GM23338 (cell line): ENCODE measurements around the gene COL4A6. TPM values are rescaled to one million over a fixed set of nuclear protein-coding genes. Genes with fewer than 3 reads are reported as not detected.

Experiments
- ATAC-seq: fragments of 200-7000 bp; cut with Tn5 transposase; 3 replicates; pipeline ENCODE4 v1.9.1; 2020
- DNase-seq: peaks from one replicate; pipeline ENCODE4 v3.0.0-alpha.2; 2015; ENCODE audit warnings: low spot score
- H2AFZ ChIP-seq: fragments of 200-600 bp; sonication (generic); 2 replicates; pipeline ENCODE4 v1.8.0; 2016; ENCODE audit warnings: antibody characterized with exemption, mild to moderate bottlenecking, moderate library complexity
- H3F3A ChIP-seq: fragments of 200-600 bp; sonication (generic); replicated peaks from 2 replicates; pipeline ENCODE4 v1.8.0; 2017; ENCODE audit warnings: antibody characterized with exemption, mixed run types, low read depth
- H3K27ac ChIP-seq: fragments of 200-600 bp; sonication (generic); 2 replicates; pipeline ENCODE4 v1.6.1; 2016; ENCODE audit warnings: low read depth
- H3K27me3 ChIP-seq: fragments of 200-600 bp; sonication (generic); 2 replicates; pipeline ENCODE4 v1.8.0; 2016; ENCODE audit warnings: mild to moderate bottlenecking, mixed run types, moderate library complexity; ENCODE audit not compliant: insufficient read depth
- H3K36me3 ChIP-seq: fragments of 200-600 bp; sonication (generic); 2 replicates; pipeline ENCODE4 v1.8.0; 2016; ENCODE audit warnings: mild to moderate bottlenecking; ENCODE audit not compliant: insufficient read depth
- H3K4me1 ChIP-seq: fragments of 200-600 bp; sonication (generic); 2 replicates; pipeline ENCODE4 v1.8.0; 2016; ENCODE audit warnings: mild to moderate bottlenecking, moderate library complexity; ENCODE audit not compliant: insufficient read depth
- H3K4me2 ChIP-seq: fragments of 200-600 bp; sonication (generic); 2 replicates; pipeline ENCODE4 v1.7.1; 2017; ENCODE audit warnings: mixed run types
- H3K4me3 ChIP-seq: fragments of 200-600 bp; sonication (generic); 2 replicates; pipeline ENCODE4 v1.6.1; 2016; ENCODE audit warnings: mixed run types
- H3K79me2 ChIP-seq: fragments of 200-600 bp; sonication (generic); replicated peaks from 2 replicates; pipeline ENCODE4 v1.8.0; 2017; ENCODE audit warnings: mild to moderate bottlenecking; ENCODE audit not compliant: insufficient read depth
- H3K9me2 ChIP-seq: fragments of 200-600 bp; sonication (generic); 2 replicates; pipeline ENCODE4 v1.8.0; 2017; ENCODE audit not compliant: insufficient read depth
- H4K20me1 ChIP-seq: fragments of 200-600 bp; sonication (generic); replicated peaks from 2 replicates; pipeline ENCODE4 v1.8.0; 2017; ENCODE audit warnings: mild to moderate bottlenecking; ENCODE audit not compliant: insufficient read depth
- H3K27ac Mint-ChIP-seq: 2 replicates; pipeline ENCODE4 v1.8.0; 2020; ENCODE audit warnings: inconsistent platforms, mild to moderate bottlenecking, moderate library complexity, mixed read lengths
- H3K27me3 Mint-ChIP-seq: 3 replicates; pipeline ENCODE4 v1.8.0; 2022; ENCODE audit warnings: low read depth, mild to moderate bottlenecking, moderate library complexity, mixed read lengths, inconsistent platforms; ENCODE audit not compliant: insufficient read depth, poor library complexity
- H3K36me3 Mint-ChIP-seq: 3 replicates; pipeline ENCODE4 v1.8.0; 2021; ENCODE audit warnings: low read depth, mild to moderate bottlenecking, inconsistent platforms, moderate library complexity, mixed read lengths
- H3K4me1 Mint-ChIP-seq: 3 replicates; pipeline ENCODE4 v1.8.0; 2020; ENCODE audit warnings: mild to moderate bottlenecking, inconsistent platforms, mixed read lengths
- H3K4me3 Mint-ChIP-seq: 3 replicates; pipeline ENCODE4 v1.8.0; 2021; ENCODE audit warnings: moderate library complexity, mild to moderate bottlenecking, inconsistent platforms, mixed read lengths
- H3K9me3 Mint-ChIP-seq: 3 replicates; pipeline ENCODE4 v1.8.0; 2020; ENCODE audit warnings: moderate library complexity, mild to moderate bottlenecking, inconsistent platforms, mixed read lengths
- EZH2phosphoT487 ChIP-seq: fragments of 200-600 bp; sonication (generic); IDR thresholded peaks from one replicate; pipeline ENCODE4 v1.8.1; 2018; ENCODE audit warnings: antibody characterized with exemption; ENCODE audit not compliant: unreplicated experiment
- JUNB ChIP-seq: IDR thresholded peaks from one replicate; pipeline ENCODE4 v1.6.1; 2016; ENCODE audit warnings: antibody characterized with exemption; ENCODE audit not compliant: unreplicated experiment
- POLR2AphosphoS5 ChIP-seq: IDR thresholded peaks from 2 replicates; pipeline ENCODE4 v1.6.1; 2016; ENCODE audit warnings: antibody characterized with exemption, low read depth
- ZNF331 ChIP-seq: fragments of 250-450 bp; sonication (Bioruptor Pico); IDR thresholded peaks from 2 replicates; pipeline ENCODE4 v1.5.0; 2020; ENCODE audit warnings: low read depth, mild to moderate bottlenecking, moderate library complexity
- polyA plus RNA-seq: library from polyadenylated mRNA; unstranded; fragments of >200 nt; fragmentation: Nextera tagmentation; extraction: Ambion mirVana; gene quantifications from 2 replicates; pipeline ENCODE4 v1.2.1, GENCODE V29; 2016
- total RNA-seq: library from RNA; depleted of rRNA; stranded (reverse); fragments of >200 nt; shearing (Covaris generic); gene quantifications from 2 replicates; pipeline ENCODE4 v1.2.3, GENCODE V29; 2014
- TF ChIP-seq, protein P1 (sequence below), 2 experiments: fragments of 200-600 bp in 1 of 2; sonication (generic) in 1 of 2; conservative IDR thresholded peaks; 2 replicates each; pipeline versions ENCODE4 v1.5.1 to v1.6.1; 2016 to 2017; ENCODE audit warnings: antibody characterized with exemption in 2 of 2, low read depth in 2 of 2, mild to moderate bottlenecking in 2 of 2, moderate library complexity in 1 of 2
- TF ChIP-seq, protein P2 (sequence below): IDR thresholded peaks from one replicate; pipeline ENCODE4 v1.6.1; 2018; ENCODE audit warnings: antibody characterized with exemption; ENCODE audit not compliant: unreplicated experiment

Gene COL4A6
- total and polyA plus RNA-seq, 2 experiments from 2014 or later, result 4.1 to 15.2 TPM

DNA sequence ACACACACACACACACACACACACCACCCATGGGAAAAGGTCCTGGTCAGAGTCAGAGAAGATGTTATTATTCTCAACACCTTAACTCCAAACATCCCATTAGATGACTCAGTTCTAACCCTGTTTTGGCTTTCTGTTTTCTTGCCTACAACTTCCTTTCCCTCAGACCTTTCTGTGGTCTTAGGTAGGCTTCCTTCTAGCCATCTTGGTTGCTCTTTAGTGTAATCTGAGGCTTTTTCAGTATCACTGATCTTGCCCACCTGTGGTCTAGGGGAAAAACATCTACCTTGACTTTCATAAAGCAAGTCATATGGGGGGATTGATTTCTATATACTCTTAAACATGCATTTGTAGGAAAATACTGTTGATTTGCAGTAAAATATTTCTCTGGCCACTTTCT lies 289.7 kb downstream of the COL4A6 start (continued):
- TF ChIP-seq, protein P1, sequence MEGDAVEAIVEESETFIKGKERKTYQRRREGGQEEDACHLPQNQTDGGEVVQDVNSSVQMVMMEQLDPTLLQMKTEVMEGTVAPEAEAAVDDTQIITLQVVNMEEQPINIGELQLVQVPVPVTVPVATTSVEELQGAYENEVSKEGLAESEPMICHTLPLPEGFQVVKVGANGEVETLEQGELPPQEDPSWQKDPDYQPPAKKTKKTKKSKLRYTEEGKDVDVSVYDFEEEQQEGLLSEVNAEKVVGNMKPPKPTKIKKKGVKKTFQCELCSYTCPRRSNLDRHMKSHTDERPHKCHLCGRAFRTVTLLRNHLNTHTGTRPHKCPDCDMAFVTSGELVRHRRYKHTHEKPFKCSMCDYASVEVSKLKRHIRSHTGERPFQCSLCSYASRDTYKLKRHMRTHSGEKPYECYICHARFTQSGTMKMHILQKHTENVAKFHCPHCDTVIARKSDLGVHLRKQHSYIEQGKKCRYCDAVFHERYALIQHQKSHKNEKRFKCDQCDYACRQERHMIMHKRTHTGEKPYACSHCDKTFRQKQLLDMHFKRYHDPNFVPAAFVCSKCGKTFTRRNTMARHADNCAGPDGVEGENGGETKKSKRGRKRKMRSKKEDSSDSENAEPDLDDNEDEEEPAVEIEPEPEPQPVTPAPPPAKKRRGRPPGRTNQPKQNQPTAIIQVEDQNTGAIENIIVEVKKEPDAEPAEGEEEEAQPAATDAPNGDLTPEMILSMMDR (conservative IDR thresholded peaks at IDR 0.05; ENCODE audit: low read depth in 2 of 2), result no peak
- TF ChIP-seq ZNF331, result no peak
- no peak for TF ChIP-seq POLR2AphosphoS5
- no peak for TF ChIP-seq JUNB

DNA sequence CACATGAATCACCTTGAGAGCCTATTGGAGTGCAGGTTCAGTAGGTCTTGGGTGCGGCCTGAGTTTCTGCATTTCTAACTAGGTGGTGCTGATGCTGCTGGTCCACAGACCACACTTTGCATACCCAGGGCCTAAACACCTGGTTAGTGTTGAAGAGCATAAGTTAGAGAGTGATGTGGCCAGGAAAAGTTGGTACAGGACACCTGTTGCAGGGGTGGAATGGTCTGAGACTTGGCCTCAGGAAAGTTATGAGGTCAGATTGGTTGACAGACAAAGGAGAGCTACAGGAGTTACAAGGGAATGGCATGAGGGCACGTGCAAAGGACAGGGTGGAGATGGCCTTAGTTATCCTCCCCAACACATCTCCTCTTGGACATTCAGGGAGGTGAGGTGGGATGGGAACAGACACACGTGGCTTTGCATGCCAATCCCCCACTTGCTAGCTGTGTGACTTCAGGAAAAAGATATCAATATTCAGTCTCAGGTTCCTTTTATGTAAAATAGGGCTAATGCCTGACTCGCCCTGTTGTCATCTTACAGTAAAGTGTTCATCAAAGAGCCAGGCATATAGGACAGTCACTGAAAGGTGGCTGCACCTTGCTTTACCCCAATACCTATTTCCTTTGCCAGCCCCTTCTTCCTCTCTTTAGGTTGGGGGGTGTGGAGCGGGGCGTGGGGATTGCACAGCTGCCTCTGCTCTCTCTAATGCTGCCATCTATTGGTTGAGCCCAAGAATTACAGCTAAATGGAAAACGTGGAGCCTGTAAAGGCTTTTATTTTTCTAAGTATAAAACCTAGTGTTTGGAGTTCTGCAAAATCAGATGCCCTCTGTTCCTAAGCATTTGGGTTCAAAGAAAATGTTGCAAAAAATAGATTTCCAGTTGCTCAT lies 299.2 kb downstream of the COL4A6 start:
- Mint-ChIP-seq H3K36me3 (no peaks in the 10 kb centered on the region), H3K4me3 (no peak overlapping the region), H3K27me3 (no peaks in the 10 kb centered on the region), H3K27ac (no peak overlapping the region), H3K9me3 (no peaks in the 10 kb centered on the region), H3K4me1 (no peaks in the 10 kb centered on the region)
- Histone ChIP-seq H4K20me1 (no peaks in the 10 kb centered on the region), H3K27ac (no peak overlapping the region), H2AFZ (no peak overlapping the region), H3K4me3 (no peak overlapping the region), H3K79me2 (no peaks in the 10 kb centered on the region), H3F3A (no peaks in the 10 kb centered on the region), H3K4me1 (no peaks in the 10 kb centered on the region), H3K27me3 (no peaks in the 10 kb centered on the region), H3K4me2 (no peak overlapping the region), H3K36me3 (no peaks in the 10 kb centered on the region), H3K9me2 (no peaks in the 10 kb centered on the region)
- ATAC-seq (peak; percentile 57), DNase-seq (peak; percentile 43)
- TF ChIP-seq, protein P1 (conservative IDR thresholded peaks at IDR 0.05; ENCODE audit: low read depth in 2 of 2), result peak; percentile 64 to 70
- no peak for TF ChIP-seq EZH2phosphoT487

DNA sequence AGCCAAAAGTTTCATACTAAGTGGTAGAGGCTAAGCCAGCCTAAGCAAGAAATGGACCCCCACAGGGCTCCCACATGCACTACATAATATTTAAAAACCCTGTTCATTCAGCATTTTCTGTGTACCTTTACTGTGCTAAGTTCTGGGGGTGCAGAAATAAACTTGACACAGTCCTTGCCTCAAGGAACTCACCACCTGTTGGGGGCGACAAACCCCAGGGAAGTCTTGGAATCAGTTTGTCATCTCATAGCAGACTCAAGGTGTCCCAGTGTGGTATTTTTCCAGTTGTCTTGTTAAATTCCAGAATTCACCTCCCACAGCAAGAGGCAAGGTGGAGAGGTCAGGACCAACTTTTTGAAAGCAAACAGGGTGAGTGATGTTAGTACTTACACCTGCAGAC lies 303.5 kb downstream of the COL4A6 start:
- ATAC-seq, result no peak
- Histone ChIP-seq H3K4me3 (no peak overlapping the region), H3K79me2 (no peaks in the 10 kb centered on the region), H3K4me2 (no peak overlapping the region), H3K4me1 (no peaks in the 10 kb centered on the region), H4K20me1 (no peaks in the 10 kb centered on the region), H3K9me2 (no peaks in the 10 kb centered on the region), H3K27me3 (no peaks in the 10 kb centered on the region), H3F3A (no peaks in the 10 kb centered on the region), H3K27ac (no peak overlapping the region), H2AFZ (no peak overlapping the region), H3K36me3 (no peaks in the 10 kb centered on the region)
- DNase-seq, result peak; percentile 24
- Mint-ChIP-seq H3K9me3 (no peaks in the 10 kb centered on the region), H3K36me3 (no peaks in the 10 kb centered on the region), H3K4me3 (no peak overlapping the region), H3K27me3 (no peaks in the 10 kb centered on the region), H3K27ac (no peak overlapping the region), H3K4me1 (no peaks in the 10 kb centered on the region)
- TF ChIP-seq, protein P2, sequence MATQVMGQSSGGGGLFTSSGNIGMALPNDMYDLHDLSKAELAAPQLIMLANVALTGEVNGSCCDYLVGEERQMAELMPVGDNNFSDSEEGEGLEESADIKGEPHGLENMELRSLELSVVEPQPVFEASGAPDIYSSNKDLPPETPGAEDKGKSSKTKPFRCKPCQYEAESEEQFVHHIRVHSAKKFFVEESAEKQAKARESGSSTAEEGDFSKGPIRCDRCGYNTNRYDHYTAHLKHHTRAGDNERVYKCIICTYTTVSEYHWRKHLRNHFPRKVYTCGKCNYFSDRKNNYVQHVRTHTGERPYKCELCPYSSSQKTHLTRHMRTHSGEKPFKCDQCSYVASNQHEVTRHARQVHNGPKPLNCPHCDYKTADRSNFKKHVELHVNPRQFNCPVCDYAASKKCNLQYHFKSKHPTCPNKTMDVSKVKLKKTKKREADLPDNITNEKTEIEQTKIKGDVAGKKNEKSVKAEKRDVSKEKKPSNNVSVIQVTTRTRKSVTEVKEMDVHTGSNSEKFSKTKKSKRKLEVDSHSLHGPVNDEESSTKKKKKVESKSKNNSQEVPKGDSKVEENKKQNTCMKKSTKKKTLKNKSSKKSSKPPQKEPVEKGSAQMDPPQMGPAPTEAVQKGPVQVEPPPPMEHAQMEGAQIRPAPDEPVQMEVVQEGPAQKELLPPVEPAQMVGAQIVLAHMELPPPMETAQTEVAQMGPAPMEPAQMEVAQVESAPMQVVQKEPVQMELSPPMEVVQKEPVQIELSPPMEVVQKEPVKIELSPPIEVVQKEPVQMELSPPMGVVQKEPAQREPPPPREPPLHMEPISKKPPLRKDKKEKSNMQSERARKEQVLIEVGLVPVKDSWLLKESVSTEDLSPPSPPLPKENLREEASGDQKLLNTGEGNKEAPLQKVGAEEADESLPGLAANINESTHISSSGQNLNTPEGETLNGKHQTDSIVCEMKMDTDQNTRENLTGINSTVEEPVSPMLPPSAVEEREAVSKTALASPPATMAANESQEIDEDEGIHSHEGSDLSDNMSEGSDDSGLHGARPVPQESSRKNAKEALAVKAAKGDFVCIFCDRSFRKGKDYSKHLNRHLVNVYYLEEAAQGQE, result no peak
- TF ChIP-seq, protein P1 (conservative IDR thresholded peaks at IDR 0.05; ENCODE audit: low read depth in 2 of 2), result peak; percentile 46 to 67
